Stimulated activated naive CD8-positive, alpha-beta T cell treated with anti-CD3 and anti-CD28 coated beads, Interleukin-15, Interleukin-2, amounts not matched to agents 100 ng/mL and 50 ng/mL, for 24 hours (primary cell): ENCODE results near the gene STK24.
A peak's percentile ranks its signal among the peaks of the same experiment; 100 is the strongest.

Source experiments
- H3K27ac Mint-ChIP-seq: one replicate; pipeline ENCODE4 v1.8.0; 2021; ENCODE audit warnings: mild to moderate bottlenecking, mixed read lengths
- H3K27me3 Mint-ChIP-seq: one replicate; pipeline ENCODE4 v1.8.0; 2021; ENCODE audit warnings: mixed read lengths
- H3K36me3 Mint-ChIP-seq: one replicate; pipeline ENCODE4 v1.8.0; 2021; ENCODE audit warnings: low read depth, mixed read lengths
- H3K4me1 Mint-ChIP-seq: one replicate; pipeline ENCODE4 v1.8.0; 2021; ENCODE audit warnings: low read depth, mixed read lengths
- H3K4me3 Mint-ChIP-seq: one replicate; pipeline ENCODE4 v1.8.0; 2021; ENCODE audit warnings: mild to moderate bottlenecking, mixed read lengths
- H3K9me3 Mint-ChIP-seq: one replicate; pipeline ENCODE4 v1.8.0; 2021; ENCODE audit warnings: mixed read lengths

STK24 gene

DNA sequence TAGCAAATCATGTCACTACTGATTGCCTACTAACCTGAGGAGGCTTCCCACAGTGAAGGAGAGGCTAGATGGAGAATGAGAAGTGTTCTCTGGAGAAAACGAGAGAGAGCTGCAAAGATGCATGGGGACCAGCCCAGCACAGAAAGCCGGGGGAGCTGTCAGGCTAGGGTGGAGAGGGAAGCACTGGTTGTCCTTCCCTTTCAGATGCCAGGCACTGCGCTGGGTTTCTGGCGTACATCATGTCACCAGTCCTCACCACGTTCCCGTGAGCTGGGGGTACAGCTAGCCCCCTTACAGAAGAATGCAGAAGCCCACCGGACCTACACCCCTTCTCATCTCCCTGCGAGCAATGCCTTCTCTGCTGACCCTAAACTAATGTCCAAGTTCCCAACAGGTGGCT is 86.0 kb downstream of the STK24 start:
- Mint-ChIP-seq H3K4me1 (peaks cover 73% of the 10 kb centered on the region), H3K4me3 (no peak overlapping the region), H3K27ac (peak overlapping the region; percentile 21), H3K27me3 (no peaks in the 10 kb centered on the region), H3K36me3 (peaks cover 24% of the 10 kb centered on the region), H3K9me3 (no peaks in the 10 kb centered on the region)

DNA sequence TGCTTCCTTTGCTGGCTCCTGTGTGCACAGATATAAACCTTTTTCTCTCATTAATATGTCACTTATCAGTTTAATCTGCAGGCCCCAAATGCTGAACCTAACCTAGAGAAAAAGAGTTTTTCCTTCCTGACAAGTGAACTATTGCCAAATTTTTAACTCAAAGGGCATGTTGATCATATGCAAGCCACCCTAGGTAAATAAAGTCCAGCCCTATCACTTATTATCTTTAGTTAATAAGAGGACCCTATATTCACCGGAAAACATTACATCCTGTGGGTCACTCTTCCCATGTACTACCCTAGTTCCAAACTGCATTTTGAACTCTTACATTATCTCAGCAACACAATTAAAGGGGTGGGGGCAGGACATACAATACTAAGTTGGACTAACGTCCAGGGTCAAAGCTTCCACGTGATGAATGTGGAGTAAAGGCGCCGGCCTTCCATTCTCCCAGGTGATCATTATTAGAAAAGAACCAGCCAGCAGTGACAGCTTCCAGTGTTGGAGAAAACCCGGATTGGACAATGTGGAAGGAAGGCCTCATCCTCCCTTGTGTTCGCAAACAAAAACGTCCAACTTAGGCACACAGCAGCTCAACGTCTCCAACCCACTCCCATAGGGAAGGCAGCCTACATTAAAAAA is 86.6 kb downstream of the STK24 start:
- Mint-ChIP-seq H3K4me3 (no peak overlapping the region), H3K9me3 (no peaks in the 10 kb centered on the region), H3K27me3 (no peaks in the 10 kb centered on the region), H3K36me3 (peaks cover 24% of the 10 kb centered on the region), H3K4me1 (peaks cover 77% of the 10 kb centered on the region), H3K27ac (peak overlapping the region; percentile 21)

- no peak overlapping the region for H3K4me3 Mint-ChIP-seq
- peaks cover 83% of the 10 kb centered on the region for H3K4me1 Mint-ChIP-seq
- H3K9me3 Mint-ChIP-seq: no peaks in the 10 kb centered on the region
- H3K36me3 Mint-ChIP-seq: peaks cover 27% of the 10 kb centered on the region
- no peak overlapping the region for H3K27ac Mint-ChIP-seq
- no peaks in the 10 kb centered on the region for H3K27me3 Mint-ChIP-seq
Observed at GRCh38 chr13:98489446-98490194, 87.3 kb downstream of the STK24 start.

- peaks cover 89% of the 10 kb centered on the region for H3K4me1 Mint-ChIP-seq
- no peak overlapping the region for H3K4me3 Mint-ChIP-seq
- H3K36me3 Mint-ChIP-seq: peaks cover 23% of the 10 kb centered on the region
- no peaks in the 10 kb centered on the region for H3K27me3 Mint-ChIP-seq
- H3K9me3 Mint-ChIP-seq: no peaks in the 10 kb centered on the region
- no peak overlapping the region for H3K27ac Mint-ChIP-seq
Observed at GRCh38 chr13:98488736-98489135, 88.2 kb downstream of the STK24 start.

- no peaks in the 10 kb centered on the region for H3K27me3 Mint-ChIP-seq
- H3K36me3 Mint-ChIP-seq: peaks cover 19% of the 10 kb centered on the region
Observed at GRCh38 chr13:98487522-98487921, 89.4 kb downstream of the STK24 start.

DNA sequence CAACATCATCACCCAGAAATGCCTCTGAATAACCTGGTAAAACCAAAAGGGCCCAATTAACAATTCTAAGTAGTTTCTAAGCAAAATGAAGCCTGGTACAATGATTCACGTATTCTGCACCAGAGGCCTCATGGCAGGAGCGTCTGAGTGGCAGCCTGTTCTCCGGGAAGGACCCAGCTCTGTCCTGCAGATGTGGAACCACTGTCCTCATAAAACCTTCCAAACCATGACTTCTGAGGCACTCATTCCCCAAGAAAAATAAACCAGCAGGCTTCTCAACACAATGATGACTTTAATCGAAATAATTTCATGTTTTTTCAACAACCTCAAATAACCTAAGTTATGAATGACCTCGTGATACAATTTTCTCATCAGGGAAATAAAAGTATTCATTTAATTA is 89.9 kb downstream of the STK24 start:
- Mint-ChIP-seq H3K27me3 (no peaks in the 10 kb centered on the region), H3K27ac (no peak overlapping the region), H3K36me3 (peaks cover 19% of the 10 kb centered on the region), H3K9me3 (no peaks in the 10 kb centered on the region), H3K4me3 (no peak overlapping the region), H3K4me1 (peaks cover 90% of the 10 kb centered on the region)

More at GRCh38 chr13:98487522-98487921, 89.4 kb downstream of the STK24 start:
- Mint-ChIP-seq H3K27ac (no peak overlapping the region), H3K9me3 (no peaks in the 10 kb centered on the region), H3K4me3 (no peak overlapping the region), H3K4me1 (peaks cover 90% of the 10 kb centered on the region)

- Mint-ChIP-seq H3K27me3 (no peaks in the 10 kb centered on the region), H3K4me3 (no peak overlapping the region), H3K27ac (no peak overlapping the region), H3K9me3 (no peaks in the 10 kb centered on the region), H3K4me1 (peaks cover 94% of the 10 kb centered on the region), H3K36me3 (peaks cover 23% of the 10 kb centered on the region)
Observed at GRCh38 chr13:98486412-98486811, 90.5 kb downstream of the STK24 start.

DNA sequence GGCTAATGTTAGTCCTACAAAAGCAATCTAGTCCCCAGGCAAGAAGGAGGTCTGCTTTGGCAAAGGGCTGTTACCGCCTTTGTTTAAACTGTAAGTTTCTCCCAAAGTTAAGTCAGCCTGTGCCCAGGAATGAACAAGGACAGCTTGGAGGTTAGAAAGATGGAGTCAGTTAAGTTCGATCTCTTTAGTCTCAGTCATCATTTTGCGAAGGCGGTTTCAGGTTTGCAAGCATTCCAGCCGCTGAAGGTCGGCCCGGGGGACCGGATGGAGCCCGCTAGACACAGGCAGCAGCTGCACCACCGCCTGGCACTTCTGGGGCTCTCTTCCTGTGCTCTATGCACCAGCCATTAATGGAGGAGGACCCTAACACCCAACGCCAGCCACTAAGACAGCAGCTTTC is 91.3 kb downstream of the STK24 start:
- Mint-ChIP-seq H3K9me3 (no peaks in the 10 kb centered on the region), H3K27ac (peak overlapping the region; percentile 81), H3K36me3 (peaks cover 25% of the 10 kb centered on the region), H3K27me3 (no peaks in the 10 kb centered on the region), H3K4me3 (peak overlapping the region; percentile 14), H3K4me1 (peaks cover 96% of the 10 kb centered on the region)

- Mint-ChIP-seq H3K4me1 (peaks cover 92% of the 10 kb centered on the region), H3K4me3 (peak overlapping the region; percentile 1), H3K27me3 (no peaks in the 10 kb centered on the region), H3K9me3 (no peaks in the 10 kb centered on the region), H3K27ac (peak overlapping the region; percentile 81), H3K36me3 (peaks cover 25% of the 10 kb centered on the region)
Observed at GRCh38 chr13:98484289-98485219, 92.4 kb downstream of the STK24 start.

DNA sequence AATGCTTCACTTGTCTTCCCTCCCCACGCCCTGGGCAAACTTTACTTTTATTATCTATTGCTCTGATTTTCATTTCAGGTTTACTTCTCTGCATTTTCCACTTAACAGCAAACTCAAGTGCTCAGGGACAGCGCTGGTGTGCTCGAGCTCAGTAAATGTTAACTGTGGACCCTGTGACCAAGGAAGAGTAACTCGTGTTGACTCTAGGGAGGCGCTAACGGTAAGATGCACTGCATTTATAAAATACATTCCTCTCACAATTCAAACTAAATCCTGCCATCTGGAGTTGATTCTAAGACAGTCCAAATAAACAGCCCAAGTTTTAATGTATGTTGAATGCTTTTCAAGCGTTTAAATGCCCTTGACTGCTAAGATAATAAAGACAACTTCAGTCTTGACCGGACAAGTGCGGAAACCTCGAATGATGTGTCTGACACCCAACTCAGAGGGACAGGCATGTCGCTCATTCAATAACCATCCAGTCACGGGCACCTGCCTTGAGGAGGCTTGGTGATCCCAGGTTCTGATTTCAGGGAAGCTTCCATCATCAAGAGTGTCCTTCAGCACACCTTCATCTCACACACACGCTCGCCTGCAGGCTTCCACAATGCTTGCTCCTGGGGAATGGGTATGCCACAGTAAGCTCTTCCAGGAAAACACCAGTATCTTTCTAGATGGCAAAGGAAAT is 93.2 kb downstream of the STK24 start:
- Mint-ChIP-seq H3K4me1 (peaks cover 93% of the 10 kb centered on the region), H3K36me3 (peaks cover 19% of the 10 kb centered on the region), H3K27me3 (no peaks in the 10 kb centered on the region), H3K4me3 (no peak overlapping the region), H3K9me3 (no peaks in the 10 kb centered on the region), H3K27ac (peak overlapping the region; percentile 42)

GRCh38 chr13:98482476-98483444 is 94.1 kb downstream of the STK24 start:
- H3K4me3 Mint-ChIP-seq: no peak overlapping the region
- H3K9me3 Mint-ChIP-seq: no peaks in the 10 kb centered on the region
- H3K36me3 Mint-ChIP-seq: peaks cover 24% of the 10 kb centered on the region
- no peak overlapping the region for H3K27ac Mint-ChIP-seq
- no peaks in the 10 kb centered on the region for H3K27me3 Mint-ChIP-seq
- H3K4me1 Mint-ChIP-seq: peaks cover 93% of the 10 kb centered on the region

DNA sequence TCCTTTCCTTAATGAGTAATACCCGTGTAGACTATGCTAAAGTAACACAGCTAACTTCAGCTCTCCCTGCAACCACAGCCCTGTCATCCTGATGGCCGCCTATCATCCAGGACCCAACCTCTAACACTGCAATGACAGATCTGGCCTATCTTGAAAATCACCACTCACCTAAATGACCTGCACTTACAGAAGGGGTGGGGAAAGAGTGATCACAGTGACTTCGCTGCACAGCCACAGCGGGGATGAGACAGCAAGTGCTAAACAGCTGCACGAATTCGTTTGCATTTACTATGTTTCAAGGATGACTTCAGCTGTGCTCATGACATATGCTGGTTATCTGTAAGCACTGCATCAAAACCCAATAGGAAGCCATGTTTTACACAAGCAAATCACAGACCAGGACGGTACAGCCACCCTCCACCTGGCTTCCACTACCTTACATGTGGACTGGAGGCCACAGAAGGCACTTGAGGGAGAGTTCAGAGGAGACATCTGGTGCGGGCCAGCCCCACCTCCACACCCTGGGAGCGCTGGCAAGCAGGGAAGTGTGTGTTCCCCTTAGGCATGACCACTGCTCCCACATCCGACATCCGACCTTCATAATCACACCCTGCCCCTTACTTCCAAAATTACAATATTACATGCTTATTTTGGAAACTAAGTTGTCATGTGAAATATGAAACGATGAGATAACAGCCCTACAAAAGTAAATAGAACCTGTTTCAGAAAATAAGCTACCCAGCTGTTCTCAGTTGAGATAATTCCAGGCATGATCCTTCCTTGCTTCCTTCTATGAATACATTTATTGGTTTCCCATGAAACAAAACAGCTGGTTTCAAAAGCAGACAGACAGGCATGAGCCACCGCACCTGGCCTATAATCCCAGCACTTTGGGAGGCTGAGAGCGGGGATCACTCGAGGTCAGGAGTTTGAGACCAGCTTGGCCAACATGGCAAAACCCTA is 95.7 kb downstream of the STK24 start:
- Mint-ChIP-seq H3K4me3 (no peak overlapping the region), H3K27me3 (no peaks in the 10 kb centered on the region), H3K4me1 (peaks cover 93% of the 10 kb centered on the region), H3K27ac (peak overlapping the region; percentile 86), H3K36me3 (peaks cover 31% of the 10 kb centered on the region), H3K9me3 (no peaks in the 10 kb centered on the region)
